ENCODE results near the gene RASA3.

DNA sequence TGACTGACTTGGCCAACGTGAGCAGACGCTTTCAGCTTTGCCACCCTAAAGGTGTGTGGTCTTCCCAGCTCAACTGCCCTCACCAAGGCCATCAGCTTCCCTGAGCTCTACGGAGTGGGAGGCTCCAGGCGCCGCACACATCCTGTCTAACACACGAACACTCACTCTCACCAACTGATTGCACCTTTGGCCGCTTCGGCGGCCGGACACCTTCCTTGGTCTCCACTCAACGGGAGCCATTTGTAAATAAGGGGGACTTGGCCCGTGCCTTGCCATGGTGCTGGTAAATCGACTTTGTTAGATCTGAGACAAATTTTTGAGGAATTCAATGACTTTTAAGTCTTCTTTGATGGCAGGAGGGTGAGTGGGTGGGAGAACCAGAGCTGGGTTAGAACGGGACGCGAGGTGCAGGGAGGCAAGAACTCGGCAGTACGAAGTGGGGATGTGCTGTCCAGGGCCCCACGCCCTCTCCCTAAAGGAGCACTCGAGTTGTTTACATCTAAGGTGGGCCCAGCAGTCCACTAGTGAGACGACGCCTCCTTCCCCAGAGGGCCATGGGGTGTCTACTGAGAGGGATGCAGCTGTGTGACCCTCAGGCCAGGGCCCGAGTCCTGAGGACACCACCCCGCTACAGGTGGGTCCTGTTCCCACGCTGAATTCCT, 163.0 kb downstream of the RASA3 start:
- no peak for TF ChIP-seq EZH2 (IDR thresholded peaks at IDR 0.05; ENCODE audit: borderline replicate concordance, low read depth, low read length, severe bottlenecking)
- TF ChIP-seq, protein P1, sequence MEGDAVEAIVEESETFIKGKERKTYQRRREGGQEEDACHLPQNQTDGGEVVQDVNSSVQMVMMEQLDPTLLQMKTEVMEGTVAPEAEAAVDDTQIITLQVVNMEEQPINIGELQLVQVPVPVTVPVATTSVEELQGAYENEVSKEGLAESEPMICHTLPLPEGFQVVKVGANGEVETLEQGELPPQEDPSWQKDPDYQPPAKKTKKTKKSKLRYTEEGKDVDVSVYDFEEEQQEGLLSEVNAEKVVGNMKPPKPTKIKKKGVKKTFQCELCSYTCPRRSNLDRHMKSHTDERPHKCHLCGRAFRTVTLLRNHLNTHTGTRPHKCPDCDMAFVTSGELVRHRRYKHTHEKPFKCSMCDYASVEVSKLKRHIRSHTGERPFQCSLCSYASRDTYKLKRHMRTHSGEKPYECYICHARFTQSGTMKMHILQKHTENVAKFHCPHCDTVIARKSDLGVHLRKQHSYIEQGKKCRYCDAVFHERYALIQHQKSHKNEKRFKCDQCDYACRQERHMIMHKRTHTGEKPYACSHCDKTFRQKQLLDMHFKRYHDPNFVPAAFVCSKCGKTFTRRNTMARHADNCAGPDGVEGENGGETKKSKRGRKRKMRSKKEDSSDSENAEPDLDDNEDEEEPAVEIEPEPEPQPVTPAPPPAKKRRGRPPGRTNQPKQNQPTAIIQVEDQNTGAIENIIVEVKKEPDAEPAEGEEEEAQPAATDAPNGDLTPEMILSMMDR (IDR thresholded peaks at IDR 0.05; ENCODE audit: borderline replicate concordance, extremely low read depth, low read length, poor library complexity, severe bottlenecking) = no peak

Measured in DND-41 (cell line).